PFSK-1 (cell line): ENCODE results near the gene PODN.

Experiments used
- POLR2AphosphoS5 ChIP-seq: IDR thresholded peaks from 2 replicates; pipeline ENCODE4 v1.6.1; 2012; ENCODE audit warnings: low read depth, mild to moderate bottlenecking, control low read depth, low read length, moderate library complexity
- SIN3A ChIP-seq: IDR thresholded peaks from 2 replicates; pipeline ENCODE4 v1.6.1; 2012; ENCODE audit warnings: mild to moderate bottlenecking, low read length, moderate library complexity, borderline replicate concordance; ENCODE audit not compliant: insufficient read depth
- TAF1 ChIP-seq: IDR thresholded peaks from 2 replicates; pipeline ENCODE4 v1.6.1; 2012; ENCODE audit warnings: low read length, control low read depth, borderline replicate concordance; ENCODE audit not compliant: insufficient read depth
- TF ChIP-seq, protein P1 (sequence below), 2 experiments: IDR thresholded peaks; 2 replicates each; pipeline versions ENCODE4 v1.6.1 to v1.8.0; 2011 to 2012; ENCODE audit warnings: low read depth in 2 of 2, low read length in 2 of 2, control low read depth in 1 of 2, inconsistent platforms in 1 of 2, mild to moderate bottlenecking in 1 of 2, moderate library complexity in 1 of 2; ENCODE audit not compliant: insufficient read depth in 1 of 2

DNA sequence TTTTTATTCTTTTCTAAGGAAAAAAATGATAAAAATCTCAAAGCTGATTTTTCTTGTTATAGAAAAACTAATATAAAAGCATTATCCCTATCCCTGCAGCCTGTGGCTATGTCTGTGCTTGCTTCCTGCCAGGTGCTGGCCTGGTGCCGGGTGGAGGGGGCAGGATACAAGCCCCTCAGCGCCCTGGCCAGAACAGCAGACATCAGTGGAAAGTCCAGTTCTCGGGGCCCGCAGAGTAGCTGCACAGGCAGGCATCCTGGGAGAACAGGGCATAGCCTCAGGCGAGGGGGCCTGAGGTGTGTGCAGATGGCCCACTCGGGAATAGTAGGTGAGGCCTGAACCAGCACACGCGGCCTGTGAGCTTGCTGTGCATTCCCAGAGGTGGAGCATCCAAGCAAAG is 23.4 kb downstream of the PODN start:
- TF ChIP-seq, protein P1, sequence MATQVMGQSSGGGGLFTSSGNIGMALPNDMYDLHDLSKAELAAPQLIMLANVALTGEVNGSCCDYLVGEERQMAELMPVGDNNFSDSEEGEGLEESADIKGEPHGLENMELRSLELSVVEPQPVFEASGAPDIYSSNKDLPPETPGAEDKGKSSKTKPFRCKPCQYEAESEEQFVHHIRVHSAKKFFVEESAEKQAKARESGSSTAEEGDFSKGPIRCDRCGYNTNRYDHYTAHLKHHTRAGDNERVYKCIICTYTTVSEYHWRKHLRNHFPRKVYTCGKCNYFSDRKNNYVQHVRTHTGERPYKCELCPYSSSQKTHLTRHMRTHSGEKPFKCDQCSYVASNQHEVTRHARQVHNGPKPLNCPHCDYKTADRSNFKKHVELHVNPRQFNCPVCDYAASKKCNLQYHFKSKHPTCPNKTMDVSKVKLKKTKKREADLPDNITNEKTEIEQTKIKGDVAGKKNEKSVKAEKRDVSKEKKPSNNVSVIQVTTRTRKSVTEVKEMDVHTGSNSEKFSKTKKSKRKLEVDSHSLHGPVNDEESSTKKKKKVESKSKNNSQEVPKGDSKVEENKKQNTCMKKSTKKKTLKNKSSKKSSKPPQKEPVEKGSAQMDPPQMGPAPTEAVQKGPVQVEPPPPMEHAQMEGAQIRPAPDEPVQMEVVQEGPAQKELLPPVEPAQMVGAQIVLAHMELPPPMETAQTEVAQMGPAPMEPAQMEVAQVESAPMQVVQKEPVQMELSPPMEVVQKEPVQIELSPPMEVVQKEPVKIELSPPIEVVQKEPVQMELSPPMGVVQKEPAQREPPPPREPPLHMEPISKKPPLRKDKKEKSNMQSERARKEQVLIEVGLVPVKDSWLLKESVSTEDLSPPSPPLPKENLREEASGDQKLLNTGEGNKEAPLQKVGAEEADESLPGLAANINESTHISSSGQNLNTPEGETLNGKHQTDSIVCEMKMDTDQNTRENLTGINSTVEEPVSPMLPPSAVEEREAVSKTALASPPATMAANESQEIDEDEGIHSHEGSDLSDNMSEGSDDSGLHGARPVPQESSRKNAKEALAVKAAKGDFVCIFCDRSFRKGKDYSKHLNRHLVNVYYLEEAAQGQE (IDR thresholded peaks at IDR 0.05; ENCODE audit: insufficient read depth in 1 of 2, low read depth in 2 of 2, low read length in 2 of 2): no peak
- TF ChIP-seq POLR2AphosphoS5 (no peak), SIN3A (no peak), TAF1 (no peak)
